Ishikawa (cell line): ENCODE results near the gene PDCD11.

ENCODE experiments used
- CREB1 ChIP-seq: IDR thresholded peaks from 2 replicates; pipeline ENCODE4 v1.6.1; 2012; ENCODE audit warnings: low read depth
- TAF1 ChIP-seq: IDR thresholded peaks from 2 replicates; pipeline ENCODE4 v1.6.1; 2012; ENCODE audit warnings: low read depth, mild to moderate bottlenecking

- TF ChIP-seq TAF1, result no peak
- no peak for TF ChIP-seq CREB1
Observed at GRCh38 chr10:103373544-103373943, 22.9 kb upstream of the PDCD11 start.
